ENCODE measurements around the gene MICB.

DNA sequence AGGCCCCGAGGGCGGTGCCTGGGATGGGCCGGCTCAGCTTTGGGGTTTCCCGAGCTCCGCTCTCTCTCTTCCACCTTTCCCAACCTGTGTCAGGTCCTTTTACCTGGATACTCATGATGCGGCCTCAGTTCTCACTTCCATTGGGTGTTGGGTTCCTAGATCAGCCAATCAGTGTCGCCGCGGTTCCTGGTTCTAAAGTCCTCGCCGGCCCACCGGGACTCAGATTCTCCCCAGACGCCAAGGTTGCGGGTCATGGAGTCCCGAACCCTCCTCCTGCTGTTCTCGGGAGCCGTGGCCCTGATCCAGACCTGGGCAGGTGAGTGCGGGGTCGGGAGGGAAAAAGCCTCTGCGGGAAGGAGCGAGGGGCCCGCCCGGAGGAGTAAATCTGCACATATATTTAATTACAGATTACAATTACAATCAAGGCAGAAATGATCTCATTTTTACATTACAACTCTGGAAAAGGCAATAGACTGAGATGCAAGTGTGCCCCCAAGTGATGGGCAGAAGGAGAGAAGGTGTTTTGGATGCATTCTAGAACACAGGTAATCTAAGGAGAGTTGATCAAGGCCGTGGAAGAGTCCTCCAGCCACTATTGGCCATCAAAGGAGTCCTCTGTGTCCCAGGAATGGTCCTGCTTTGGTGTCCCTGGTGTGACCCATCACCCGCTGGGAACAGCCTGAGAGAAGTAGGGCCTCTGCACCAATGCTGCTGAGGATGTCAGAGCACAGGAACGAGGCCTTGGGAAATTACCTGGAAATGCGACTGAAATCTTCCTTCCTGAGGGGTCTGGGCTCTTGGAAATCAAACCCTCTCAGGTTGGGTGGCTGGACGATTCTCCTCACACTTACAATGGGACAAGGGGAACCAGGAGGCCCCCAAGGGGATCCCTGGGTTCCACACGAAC, 34.7 kb upstream of the MICB start:
- TF ChIP-seq POLR2A (IDR thresholded peaks at IDR 0.05; ENCODE audit: low read depth, low read length) (peak; percentile 99), TAF1 (IDR thresholded peaks at IDR 0.05; ENCODE audit: borderline replicate concordance, low read depth, low read length) (peak; percentile 92), POLR2AphosphoS5 (IDR thresholded peaks at IDR 0.05; ENCODE audit: low read depth, low read length) (peak; percentile 97)

All from GM12892 (cell line).